ENCODE measurements around the gene SPEM2.

The SPEM2 gene

GRCh38 chr17:7388856-7389255, 36.6 kb upstream of the SPEM2 start:
- TF ChIP-seq POLR2AphosphoS5 (IDR thresholded peaks at IDR 0.05; ENCODE audit: borderline replicate concordance, low read depth, low read length) (no peak), EZH2 (IDR thresholded peaks at IDR 0.05) (no peak), FOXP2 (optimal IDR thresholded peaks at IDR 0.05; ENCODE audit: control extremely low read depth, extremely low read length, insufficient read depth) (no peak)
- H3K36me3 ChIP-seq (ENCODE audit: insufficient read depth, low read length): no peaks in the 10 kb centered on the region
- H3K9ac ChIP-seq (ENCODE audit: insufficient read length): no peak overlapping the region

GRCh38 chr17:7389924-7390910, 35.2 kb upstream of the SPEM2 start:
- TF ChIP-seq FOXP2 (optimal IDR thresholded peaks at IDR 0.05; ENCODE audit: control extremely low read depth, extremely low read length, insufficient read depth): no peak
- TF ChIP-seq POLR2AphosphoS5 (IDR thresholded peaks at IDR 0.05; ENCODE audit: borderline replicate concordance, low read depth, low read length): no peak
- no peak for TF ChIP-seq EZH2 (IDR thresholded peaks at IDR 0.05)
- no peaks in the 10 kb centered on the region for H3K36me3 ChIP-seq (ENCODE audit: insufficient read depth, low read length)
- no peak overlapping the region for H3K9ac ChIP-seq (ENCODE audit: insufficient read length)
- H3K9me3 ChIP-seq (ENCODE audit: low read depth, low read length): no peaks in the 10 kb centered on the region
- H3K4me3 ChIP-seq: no peak overlapping the region
- H3K27ac ChIP-seq: no peak overlapping the region
- no peak for DNase-seq (ENCODE audit: low read depth, low spot score)

More at GRCh38 chr17:7388856-7389255, 36.6 kb upstream of the SPEM2 start:
- Histone ChIP-seq H3K4me3 (no peak overlapping the region), H3K9me3 (ENCODE audit: low read depth, low read length) (no peaks in the 10 kb centered on the region), H3K27ac (no peak overlapping the region)
- DNase-seq (ENCODE audit: low read depth, low spot score): no peak

- H3K9me3 ChIP-seq (ENCODE audit: low read depth, low read length): no peaks in the 10 kb centered on the region
- H3K9ac ChIP-seq (ENCODE audit: insufficient read length): no peak overlapping the region
- no peaks in the 10 kb centered on the region for H3K36me3 ChIP-seq (ENCODE audit: insufficient read depth, low read length)
- no peak for DNase-seq (ENCODE audit: low read depth, low spot score)
- no peak overlapping the region for H3K4me3 ChIP-seq
- TF ChIP-seq POLR2AphosphoS5 (IDR thresholded peaks at IDR 0.05; ENCODE audit: borderline replicate concordance, low read depth, low read length): no peak
- TF ChIP-seq FOXP2 (optimal IDR thresholded peaks at IDR 0.05; ENCODE audit: control extremely low read depth, extremely low read length, insufficient read depth): no peak
- TF ChIP-seq EZH2 (IDR thresholded peaks at IDR 0.05): no peak
- H3K27ac ChIP-seq: no peak overlapping the region
Measured at GRCh38 chr17:7391307-7391706, 34.1 kb upstream of the SPEM2 start.

- Histone ChIP-seq H3K27ac (no peak overlapping the region), H3K9me3 (ENCODE audit: low read depth, low read length) (no peaks in the 10 kb centered on the region), H3K9ac (ENCODE audit: insufficient read length) (no peak overlapping the region), H3K36me3 (ENCODE audit: insufficient read depth, low read length) (no peaks in the 10 kb centered on the region), H3K4me3 (peak overlapping the region; percentile 89)
- no peak for DNase-seq (ENCODE audit: low read depth, low spot score)
- TF ChIP-seq EZH2 (IDR thresholded peaks at IDR 0.05) (no peak), FOXP2 (optimal IDR thresholded peaks at IDR 0.05; ENCODE audit: control extremely low read depth, extremely low read length, insufficient read depth) (no peak), POLR2AphosphoS5 (IDR thresholded peaks at IDR 0.05; ENCODE audit: borderline replicate concordance, low read depth, low read length) (no peak)
Measured at GRCh38 chr17:7392696-7393612, 32.5 kb upstream of the SPEM2 start.

GRCh38 chr17:7393613-7394451, 31.6 kb upstream of the SPEM2 start:
- no peak for DNase-seq (ENCODE audit: low read depth, low spot score)
- Histone ChIP-seq H3K9me3 (ENCODE audit: low read depth, low read length) (no peaks in the 10 kb centered on the region), H3K27ac (no peak overlapping the region)

GRCh38 chr17:7394452-7395191, 30.8 kb upstream of the SPEM2 start, which contains the start of gene PLSCR3:
Gene PLSCR3, minus strand, starts transcription at chr17:7394525. Its CDS starts 415 bp downstream, at chr17:7394110.
- DNase-seq (ENCODE audit: low read depth, low spot score): no peak
- H3K27ac ChIP-seq: no peak within 1 kb of the TSS
- peak within 1 kb of the TSS; percentile 89 for H3K4me3 ChIP-seq
- no peaks in the 10 kb centered on the region for H3K9me3 ChIP-seq (ENCODE audit: low read depth, low read length)
- TF ChIP-seq FOXP2 (optimal IDR thresholded peaks at IDR 0.05; ENCODE audit: control extremely low read depth, extremely low read length, insufficient read depth) (no peak), POLR2AphosphoS5 (IDR thresholded peaks at IDR 0.05; ENCODE audit: borderline replicate concordance, low read depth, low read length) (peak; percentile 35; the same call in 1 of the 2 replicates)
- H3K9ac ChIP-seq (ENCODE audit: insufficient read length): peak within 1 kb of the TSS; percentile 70
- no peaks in the 10 kb centered on the region for H3K36me3 ChIP-seq (ENCODE audit: insufficient read depth, low read length)

More at GRCh38 chr17:7393613-7394451, 31.6 kb upstream of the SPEM2 start:
- no peaks in the 10 kb centered on the region for H3K36me3 ChIP-seq (ENCODE audit: insufficient read depth, low read length)
- TF ChIP-seq POLR2AphosphoS5 (IDR thresholded peaks at IDR 0.05; ENCODE audit: borderline replicate concordance, low read depth, low read length) (no peak), EZH2 (IDR thresholded peaks at IDR 0.05) (no peak), FOXP2 (optimal IDR thresholded peaks at IDR 0.05; ENCODE audit: control extremely low read depth, extremely low read length, insufficient read depth) (no peak)
- H3K9ac ChIP-seq (ENCODE audit: insufficient read length): peak overlapping the region; percentile 70
- peak overlapping the region; percentile 89 for H3K4me3 ChIP-seq

- TF ChIP-seq FOXP2 (optimal IDR thresholded peaks at IDR 0.05; ENCODE audit: control extremely low read depth, extremely low read length, insufficient read depth) (no peak), EZH2 (IDR thresholded peaks at IDR 0.05) (no peak), POLR2AphosphoS5 (IDR thresholded peaks at IDR 0.05; ENCODE audit: borderline replicate concordance, low read depth, low read length) (no peak)
- no peak overlapping the region for H3K4me3 ChIP-seq
- DNase-seq (ENCODE audit: low read depth, low spot score): no peak
- H3K27ac ChIP-seq: no peak overlapping the region
- H3K9me3 ChIP-seq (ENCODE audit: low read depth, low read length): no peaks in the 10 kb centered on the region
- no peak overlapping the region for H3K9ac ChIP-seq (ENCODE audit: insufficient read length)
- H3K36me3 ChIP-seq (ENCODE audit: insufficient read depth, low read length): no peaks in the 10 kb centered on the region
Measured at GRCh38 chr17:7396147-7396546, 29.3 kb upstream of the SPEM2 start.

All from SK-N-MC (cell line).